LNCaP clone FGC (cell line): Measurements from ENCODE around the gene KIAA0825.

ENCODE experiments used
- DNase-seq: peaks from one replicate; pipeline ENCODE4 v3.0.0-alpha.2; 2011; ENCODE audit warnings: low read depth
- H3K4me3 ChIP-seq: 2 replicates; pipeline ENCODE4 v1.5.1; 2011; ENCODE audit warnings: mild to moderate bottlenecking, low read depth, low read length, control low read depth
- CTCF ChIP-seq: IDR thresholded peaks from 2 replicates; pipeline ENCODE4 v1.5.1; 2012; ENCODE audit warnings: mild to moderate bottlenecking; ENCODE audit not compliant: control insufficient read depth, insufficient read depth; ENCODE audit errors: extremely low read depth

Gene KIAA0825

DNA sequence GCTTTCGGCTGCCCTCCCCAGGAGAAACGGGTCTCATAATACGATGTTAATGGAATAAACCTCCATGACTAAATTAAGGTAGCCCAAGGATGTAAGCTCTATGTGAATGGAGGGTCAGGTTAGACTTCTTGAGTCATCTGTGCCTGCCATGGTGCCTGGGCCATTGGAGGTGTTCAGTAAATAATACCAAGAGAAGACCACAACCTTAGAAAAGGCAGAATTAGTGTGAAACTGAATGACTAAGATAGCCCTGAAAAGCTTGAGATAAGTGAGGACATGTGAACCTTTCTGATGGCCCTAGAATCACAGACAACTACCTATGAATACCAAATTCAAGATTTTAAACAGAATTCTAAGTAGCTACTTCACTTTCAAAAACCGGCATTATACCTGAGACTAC is 160.6 kb downstream of the KIAA0825 start:
- DNase-seq: no peak
- H3K4me3 ChIP-seq: no peak overlapping the region
- TF ChIP-seq CTCF: no peak

DNA sequence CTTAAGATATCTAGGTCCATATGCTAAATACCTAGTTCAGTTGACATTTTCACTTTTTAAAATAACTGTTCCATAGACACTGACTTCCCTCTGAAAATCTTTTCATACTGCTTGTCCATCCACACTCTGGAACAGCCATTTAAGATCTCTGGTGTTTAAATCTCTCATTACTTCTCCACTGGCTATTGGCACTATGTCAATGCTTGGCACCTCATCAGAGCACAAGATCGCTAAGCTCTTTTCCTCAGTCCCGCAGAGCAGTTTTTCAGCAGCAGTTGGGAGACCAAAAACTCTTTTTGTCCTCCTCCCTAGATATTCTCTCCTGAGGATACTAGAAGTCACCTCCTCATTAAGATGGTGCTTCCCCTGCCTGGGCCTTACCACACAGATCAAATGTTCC is 172.7 kb downstream of the KIAA0825 start:
- no peak for TF ChIP-seq CTCF
- DNase-seq: no peak
- no peak overlapping the region for H3K4me3 ChIP-seq

GRCh38 chr5:94442991-94443390 is 175.4 kb downstream of the KIAA0825 start:
- no peak for TF ChIP-seq CTCF
- DNase-seq: no peak
- H3K4me3 ChIP-seq: no peak overlapping the region

DNA sequence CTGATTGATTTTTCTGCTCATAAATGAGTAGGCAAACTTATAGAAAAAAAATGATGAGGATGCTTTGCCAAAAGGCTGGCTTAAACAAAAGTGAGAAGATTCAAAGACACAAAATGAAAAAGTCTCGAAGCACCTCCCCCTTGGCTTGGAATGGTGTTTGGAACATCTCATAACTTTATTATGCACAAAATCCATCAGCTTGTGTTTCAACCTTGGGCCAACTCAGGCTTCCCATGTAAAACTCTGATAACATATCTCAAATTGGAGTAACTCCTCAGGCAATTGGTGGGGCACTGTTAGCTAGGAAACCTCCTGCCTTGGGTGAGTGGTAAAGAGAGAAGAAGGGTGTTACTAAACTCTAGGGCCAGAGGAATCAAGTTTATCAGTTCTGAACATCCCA is 176.3 kb downstream of the KIAA0825 start:
- no peak for DNase-seq
- no peak for TF ChIP-seq CTCF
- no peak overlapping the region for H3K4me3 ChIP-seq

- TF ChIP-seq CTCF: no peak
- no peak for DNase-seq
- no peak overlapping the region for H3K4me3 ChIP-seq
Observed at GRCh38 chr5:94440015-94440414, 178.4 kb downstream of the KIAA0825 start.

DNA sequence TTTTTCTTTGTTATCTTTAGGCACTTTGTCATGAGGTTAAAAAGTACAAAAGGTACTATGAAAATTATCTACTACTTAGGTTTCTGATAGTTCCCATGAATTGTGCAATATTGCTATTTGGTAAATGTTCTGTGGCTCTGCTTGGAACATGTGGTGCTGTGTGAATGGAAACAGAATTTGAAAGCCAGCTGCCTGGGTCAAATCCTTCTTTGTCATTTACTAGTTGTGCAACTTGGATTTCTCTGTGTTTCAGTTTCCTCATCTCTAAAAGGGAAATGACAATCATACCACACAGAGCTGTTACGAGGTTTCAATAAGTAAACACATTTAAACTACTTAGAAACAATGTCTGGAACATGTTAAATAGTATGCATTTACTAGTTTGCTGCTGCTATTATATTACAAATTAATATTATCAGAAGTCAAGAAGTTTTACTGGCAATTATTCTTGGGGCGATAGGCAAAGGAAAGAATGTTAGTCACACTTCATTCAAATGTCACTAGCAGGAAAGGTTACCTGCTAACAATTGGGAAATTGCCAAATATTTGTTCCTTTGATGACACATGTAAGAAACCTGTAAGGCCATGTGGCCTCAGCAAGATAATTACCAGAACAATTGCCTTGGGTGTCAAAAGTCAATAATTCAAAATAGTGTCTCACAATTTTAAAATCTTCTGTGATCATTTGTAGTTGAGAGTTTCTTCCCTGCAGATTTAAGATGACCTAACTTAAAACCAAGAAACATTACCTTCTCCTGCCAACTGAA is 184.8 kb downstream of the KIAA0825 start:
- DNase-seq: peak; percentile 40
- H3K4me3 ChIP-seq: no peak overlapping the region
- TF ChIP-seq CTCF: no peak

DNA sequence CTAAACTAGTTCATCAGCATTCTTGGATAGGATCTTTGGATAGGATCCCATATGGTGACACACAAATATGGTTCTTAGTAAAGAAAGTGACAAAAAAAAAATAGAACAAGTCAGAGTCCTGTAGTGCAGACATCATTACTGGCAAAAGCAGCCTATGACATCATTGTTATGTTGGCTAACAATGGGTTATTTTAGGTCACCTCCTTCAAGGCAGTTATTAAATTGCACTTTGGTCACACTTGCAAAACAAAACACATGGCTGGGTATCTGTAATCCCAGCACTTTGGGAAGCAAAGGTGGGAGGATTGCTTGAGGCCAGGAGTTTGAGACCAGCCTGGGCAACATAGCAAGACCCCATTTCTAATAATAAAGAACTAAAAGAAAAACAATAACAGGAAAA is 185.9 kb downstream of the KIAA0825 start:
- no peak for TF ChIP-seq CTCF
- DNase-seq: peak; percentile 40
- H3K4me3 ChIP-seq: no peak overlapping the region
